ENCODE data around the gene MGAT5B.
"Not testable (repeated sequence)": the region's sequence is repeated elsewhere in the genome, so short reads cannot be mapped to it uniquely, and the experiment has no call there.

Gene MGAT5B

DNA sequence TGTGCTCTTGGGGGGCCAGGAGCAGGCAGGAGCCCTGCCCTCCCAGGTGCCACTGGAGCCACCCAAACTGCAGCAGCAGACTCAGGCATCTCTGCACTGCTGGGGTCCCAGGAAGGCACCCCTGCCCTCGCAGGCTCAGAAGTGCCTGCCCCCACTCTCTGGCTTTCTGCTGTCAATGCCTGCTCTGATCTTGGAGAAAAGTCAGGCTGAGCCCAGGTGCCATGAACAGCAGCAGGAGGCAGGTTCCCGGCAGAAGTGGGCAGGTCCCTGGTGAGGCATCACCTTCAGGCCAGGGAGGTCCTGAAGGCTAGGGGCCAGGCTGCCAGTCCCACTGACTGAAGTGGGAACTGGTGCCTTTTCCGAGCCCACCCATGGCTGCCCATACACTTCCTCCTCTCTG is 106.5 kb downstream of the MGAT5B start:
- Histone ChIP-seq H3K9me3 (ENCODE audit: control insufficient read depth, low read length) (peaks cover 8% of the 10 kb centered on the region), H3K27ac (ENCODE audit: low read depth, low read length, severe bottlenecking) (no peak overlapping the region), H3K36me3 (ENCODE audit: control insufficient read depth, insufficient read depth, low read length) (no peaks in the 10 kb centered on the region), H3K4me3 (ENCODE audit: extremely low read depth, insufficient read depth, low read length, poor library complexity, severe bottlenecking) (no peak overlapping the region), H3K4me1 (ENCODE audit: control insufficient read depth, insufficient read depth, low read length, poor library complexity, severe bottlenecking) (peaks cover 4% of the 10 kb centered on the region)
- 90 to 100% methylated on average over 1 to 3 of the region's 3 CpGs for WGBS, 2 experiments (ENCODE audit: insufficient coverage in 2 of 2)

DNA sequence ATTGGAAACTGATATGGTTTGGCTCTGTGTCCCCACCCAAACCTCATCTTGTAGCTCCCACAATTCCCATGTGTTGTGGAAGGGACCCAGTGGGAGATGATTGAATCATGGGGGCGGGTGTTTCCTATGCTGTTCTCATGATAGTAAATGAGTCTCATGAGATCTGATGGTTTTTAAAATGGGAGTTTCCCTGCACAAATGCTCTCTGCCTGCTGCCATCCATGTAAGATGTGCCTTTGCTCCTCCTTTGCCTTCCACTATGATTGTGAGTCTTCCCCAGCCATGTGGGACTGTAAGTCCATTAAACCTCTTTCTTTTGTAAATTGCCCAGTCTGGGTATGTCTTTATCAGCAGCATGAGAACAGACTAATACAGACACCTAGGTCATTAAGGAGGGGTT is 109.8 kb downstream of the MGAT5B start:
- not testable (repeated sequence) for H3K9me3 ChIP-seq (ENCODE audit: control insufficient read depth, low read length); H3K4me3 ChIP-seq (ENCODE audit: extremely low read depth, insufficient read depth, low read length, poor library complexity, severe bottlenecking); H3K36me3 ChIP-seq (ENCODE audit: control insufficient read depth, insufficient read depth, low read length); H3K27ac ChIP-seq (ENCODE audit: low read depth, low read length, severe bottlenecking); H3K4me1 ChIP-seq (ENCODE audit: control insufficient read depth, insufficient read depth, low read length, poor library complexity, severe bottlenecking)
- WGBS, 2 experiments (ENCODE audit: insufficient coverage in 2 of 2): 100% methylated on average over 1 of the region's 1 CpG; no CpG with 5 or more reads in 1 of the 2 experiments

DNA sequence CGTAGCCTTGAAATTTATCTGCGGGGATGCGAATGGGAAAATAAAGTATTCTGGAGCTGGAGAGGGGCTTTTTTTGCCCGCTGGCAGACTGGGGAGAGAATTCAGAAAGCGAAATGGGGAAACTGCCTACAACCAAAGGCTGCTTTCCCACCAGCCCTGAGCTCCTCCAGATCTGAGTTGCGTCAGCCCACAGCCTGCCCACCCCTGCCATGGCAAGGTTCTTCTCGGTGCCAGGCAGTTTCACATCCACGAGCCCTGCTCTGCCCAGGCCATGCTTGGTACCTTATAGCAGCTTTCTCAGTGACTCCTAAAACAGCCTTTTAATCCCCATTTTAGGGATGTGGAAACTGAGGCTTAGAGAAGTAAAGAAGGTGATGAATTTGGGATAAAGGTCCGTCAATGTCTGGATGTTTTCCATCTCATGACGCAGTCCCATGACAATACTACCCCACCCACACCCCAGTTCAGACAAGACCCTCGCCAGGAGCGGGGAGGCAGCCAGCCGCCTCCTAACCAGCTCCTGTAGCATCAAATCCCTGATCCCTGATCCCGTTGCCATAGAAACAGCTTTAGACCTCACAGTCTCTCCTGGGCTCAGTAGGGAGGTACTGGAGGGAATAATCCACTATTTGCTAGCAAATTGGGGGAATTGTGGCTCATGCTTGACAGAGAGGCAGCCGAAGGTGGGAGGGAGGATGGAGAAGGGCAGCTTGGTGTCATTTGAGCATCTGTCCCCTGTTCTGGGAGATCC is 113.5 kb downstream of the MGAT5B start:
- no peak overlapping the region for H3K27ac ChIP-seq (ENCODE audit: low read depth, low read length, severe bottlenecking)
- H3K4me1 ChIP-seq (ENCODE audit: control insufficient read depth, insufficient read depth, low read length, poor library complexity, severe bottlenecking): no peaks in the 10 kb centered on the region
- H3K4me3 ChIP-seq (ENCODE audit: extremely low read depth, insufficient read depth, low read length, poor library complexity, severe bottlenecking): no peak overlapping the region
- H3K9me3 ChIP-seq (ENCODE audit: control insufficient read depth, low read length): peaks cover 3% of the 10 kb centered on the region
- WGBS, 2 experiments (ENCODE audit: insufficient coverage in 2 of 2): 92 to 100% methylated on average over 8 to 13 of the region's 15 CpGs
- H3K36me3 ChIP-seq (ENCODE audit: control insufficient read depth, insufficient read depth, low read length): no peaks in the 10 kb centered on the region

GRCh38 chr17:76982408-76983074 is 114.3 kb downstream of the MGAT5B start:
- WGBS, 2 experiments (ENCODE audit: insufficient coverage in 2 of 2): 89 to 92% methylated on average over 6 of the region's 10 CpGs

GRCh38 chr17:76983075-76983775 is 115.0 kb downstream of the MGAT5B start:
- H3K9me3 ChIP-seq (ENCODE audit: control insufficient read depth, low read length): peaks cover 3% of the 10 kb centered on the region
- no peaks in the 10 kb centered on the region for H3K36me3 ChIP-seq (ENCODE audit: control insufficient read depth, insufficient read depth, low read length)
- no peaks in the 10 kb centered on the region for H3K4me1 ChIP-seq (ENCODE audit: control insufficient read depth, insufficient read depth, low read length, poor library complexity, severe bottlenecking)
- H3K4me3 ChIP-seq (ENCODE audit: extremely low read depth, insufficient read depth, low read length, poor library complexity, severe bottlenecking): no peak overlapping the region
- 61 to 73% methylated on average over 9 to 16 of the region's 17 CpGs for WGBS, 2 experiments (ENCODE audit: insufficient coverage in 2 of 2)
- H3K27ac ChIP-seq (ENCODE audit: low read depth, low read length, severe bottlenecking): no peak overlapping the region

More at GRCh38 chr17:76982408-76983074, 114.3 kb downstream of the MGAT5B start:
- H3K4me3 ChIP-seq (ENCODE audit: extremely low read depth, insufficient read depth, low read length, poor library complexity, severe bottlenecking): no peak overlapping the region
- H3K4me1 ChIP-seq (ENCODE audit: control insufficient read depth, insufficient read depth, low read length, poor library complexity, severe bottlenecking): no peaks in the 10 kb centered on the region
- peaks cover 3% of the 10 kb centered on the region for H3K9me3 ChIP-seq (ENCODE audit: control insufficient read depth, low read length)
- no peak overlapping the region for H3K27ac ChIP-seq (ENCODE audit: low read depth, low read length, severe bottlenecking)
- no peaks in the 10 kb centered on the region for H3K36me3 ChIP-seq (ENCODE audit: control insufficient read depth, insufficient read depth, low read length)

DNA sequence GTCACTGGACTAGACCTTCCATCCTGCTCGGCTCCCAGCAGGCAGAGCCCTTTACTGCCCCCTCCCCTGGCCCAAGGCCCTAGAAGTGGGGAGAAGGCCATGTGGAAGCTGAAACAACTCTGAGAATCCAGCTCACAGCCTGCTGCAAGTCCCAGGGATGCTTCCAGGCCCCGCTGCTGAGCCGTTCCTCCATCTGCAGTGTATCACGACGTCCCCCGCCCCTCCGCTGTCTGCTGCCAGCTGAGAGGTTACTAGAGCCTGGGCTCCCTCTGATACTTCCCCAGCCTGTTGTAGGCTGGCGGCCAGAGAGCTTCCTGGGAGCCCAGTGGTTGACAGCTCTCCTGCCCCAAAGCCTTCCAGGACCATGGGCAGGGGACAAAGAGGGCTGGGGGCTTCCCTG is 118.2 kb downstream of the MGAT5B start:
- 74 to 81% methylated on average over 8 of the region's 8 CpGs for WGBS, 2 experiments (ENCODE audit: insufficient coverage in 2 of 2)
- Histone ChIP-seq H3K4me1 (ENCODE audit: control insufficient read depth, insufficient read depth, low read length, poor library complexity, severe bottlenecking) (no peaks in the 10 kb centered on the region), H3K4me3 (ENCODE audit: extremely low read depth, insufficient read depth, low read length, poor library complexity, severe bottlenecking) (no peak overlapping the region), H3K36me3 (ENCODE audit: control insufficient read depth, insufficient read depth, low read length) (no peaks in the 10 kb centered on the region), H3K27ac (ENCODE audit: low read depth, low read length, severe bottlenecking) (no peak overlapping the region), H3K9me3 (ENCODE audit: control insufficient read depth, low read length) (no peaks in the 10 kb centered on the region)

DNA sequence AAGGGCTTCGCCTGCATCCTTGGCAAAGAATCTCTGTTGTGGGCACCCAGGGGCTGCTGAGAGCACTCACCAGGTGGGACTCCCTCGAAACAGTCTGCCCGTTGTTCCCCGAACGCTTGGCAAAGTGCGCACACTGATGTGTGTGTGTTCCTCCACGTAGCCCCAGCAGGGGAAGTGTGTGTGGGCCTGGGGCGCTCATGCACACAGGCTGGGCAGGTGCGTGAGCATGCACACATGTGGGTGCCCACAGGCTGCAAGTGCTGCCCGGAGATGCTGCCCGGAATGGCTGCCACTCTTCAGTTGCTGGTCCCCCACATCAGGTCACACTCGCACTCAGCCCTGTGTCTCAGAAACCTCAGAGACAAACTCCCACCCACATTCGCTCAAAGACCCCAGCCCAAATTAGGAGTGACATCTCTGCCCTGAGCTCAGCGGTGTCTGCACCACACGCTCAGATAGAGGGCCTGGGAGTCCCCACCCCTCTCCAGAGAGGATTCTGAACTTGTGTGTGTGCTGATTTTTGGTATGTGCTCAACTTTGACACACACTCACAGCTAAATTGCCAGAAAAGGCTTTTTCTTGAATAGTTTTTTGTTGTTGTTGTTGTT is 119.4 kb downstream of the MGAT5B start:
- H3K36me3 ChIP-seq (ENCODE audit: control insufficient read depth, insufficient read depth, low read length): no peaks in the 10 kb centered on the region
- no peaks in the 10 kb centered on the region for H3K4me1 ChIP-seq (ENCODE audit: control insufficient read depth, insufficient read depth, low read length, poor library complexity, severe bottlenecking)
- no peak overlapping the region for H3K4me3 ChIP-seq (ENCODE audit: extremely low read depth, insufficient read depth, low read length, poor library complexity, severe bottlenecking)
- 90 to 91% methylated on average over 11 to 13 of the region's 15 CpGs for WGBS, 2 experiments (ENCODE audit: insufficient coverage in 2 of 2)
- no peaks in the 10 kb centered on the region for H3K9me3 ChIP-seq (ENCODE audit: control insufficient read depth, low read length)
- H3K27ac ChIP-seq (ENCODE audit: low read depth, low read length, severe bottlenecking): no peak overlapping the region

DNA sequence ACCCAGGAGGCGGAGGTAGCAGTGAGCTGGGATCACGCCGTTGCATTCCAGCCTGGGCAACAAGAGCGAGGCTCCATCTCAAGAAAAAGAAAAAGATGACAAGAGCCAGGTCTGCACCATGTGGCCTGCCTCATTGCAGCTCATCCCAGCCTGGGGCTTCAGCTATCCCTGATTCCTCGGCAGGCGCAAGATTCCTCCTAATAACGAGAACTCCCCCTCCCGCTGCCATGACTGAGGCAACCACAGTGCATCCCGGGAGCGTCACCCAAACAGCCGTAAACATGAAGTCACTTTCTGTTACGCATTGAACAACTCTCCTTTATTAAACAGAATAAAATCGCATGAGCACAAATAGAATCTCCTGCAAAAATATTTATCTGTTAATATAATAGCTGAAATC is 120.6 kb downstream of the MGAT5B start:
- no peak overlapping the region for H3K4me3 ChIP-seq (ENCODE audit: extremely low read depth, insufficient read depth, low read length, poor library complexity, severe bottlenecking)
- H3K9me3 ChIP-seq (ENCODE audit: control insufficient read depth, low read length): no peaks in the 10 kb centered on the region
- H3K36me3 ChIP-seq (ENCODE audit: control insufficient read depth, insufficient read depth, low read length): no peaks in the 10 kb centered on the region
- no peak overlapping the region for H3K27ac ChIP-seq (ENCODE audit: low read depth, low read length, severe bottlenecking)
- H3K4me1 ChIP-seq (ENCODE audit: control insufficient read depth, insufficient read depth, low read length, poor library complexity, severe bottlenecking): no peaks in the 10 kb centered on the region
- WGBS, 2 experiments (ENCODE audit: insufficient coverage in 2 of 2): 84 to 87% methylated on average over 11 to 12 of the region's 13 CpGs

GRCh38 chr17:76989519-76989918 is 121.3 kb downstream of the MGAT5B start:
- Histone ChIP-seq H3K27ac (ENCODE audit: low read depth, low read length, severe bottlenecking) (no peak overlapping the region), H3K4me3 (ENCODE audit: extremely low read depth, insufficient read depth, low read length, poor library complexity, severe bottlenecking) (no peak overlapping the region), H3K9me3 (ENCODE audit: control insufficient read depth, low read length) (no peaks in the 10 kb centered on the region), H3K4me1 (ENCODE audit: control insufficient read depth, insufficient read depth, low read length, poor library complexity, severe bottlenecking) (peaks cover 3% of the 10 kb centered on the region), H3K36me3 (ENCODE audit: control insufficient read depth, insufficient read depth, low read length) (no peaks in the 10 kb centered on the region)
- WGBS, 2 experiments (ENCODE audit: insufficient coverage in 2 of 2): 83 to 89% methylated on average over 5 of the region's 5 CpGs

DNA sequence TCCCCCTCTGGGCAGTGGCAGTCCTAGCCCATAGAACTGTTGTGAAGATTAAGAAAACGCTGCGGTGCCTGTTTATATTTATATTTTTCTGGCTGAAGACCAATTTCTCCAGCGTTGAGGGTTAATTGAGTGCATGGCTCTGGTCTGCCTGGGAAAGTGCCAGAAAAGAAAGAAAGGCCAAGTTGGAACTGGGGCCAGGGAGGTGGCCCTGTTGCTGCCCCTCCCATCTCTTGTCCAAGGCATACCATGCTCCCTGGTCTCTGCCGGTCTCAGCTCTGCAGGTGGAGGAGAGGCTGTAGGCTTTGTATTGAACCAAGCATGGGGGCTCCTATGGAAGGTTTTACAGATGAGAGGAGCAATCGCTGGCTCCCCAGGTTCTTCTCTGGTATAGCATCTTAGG is 124.7 kb downstream of the MGAT5B start:
- Histone ChIP-seq H3K36me3 (ENCODE audit: control insufficient read depth, insufficient read depth, low read length) (no peaks in the 10 kb centered on the region), H3K27ac (ENCODE audit: low read depth, low read length, severe bottlenecking) (no peak overlapping the region), H3K4me1 (ENCODE audit: control insufficient read depth, insufficient read depth, low read length, poor library complexity, severe bottlenecking) (peaks cover 5% of the 10 kb centered on the region), H3K9me3 (ENCODE audit: control insufficient read depth, low read length) (no peaks in the 10 kb centered on the region), H3K4me3 (ENCODE audit: extremely low read depth, insufficient read depth, low read length, poor library complexity, severe bottlenecking) (no peak overlapping the region)
- WGBS, 2 experiments (ENCODE audit: insufficient coverage in 2 of 2): 92 to 93% methylated on average over 4 of the region's 5 CpGs
